ENCODE measurements around the gene GRIA3. TPM values are rescaled to one million over a fixed set of nuclear protein-coding genes. Genes with fewer than 3 reads are reported as not detected.

The GRIA3 gene
- total and polyA plus RNA-seq, 10 donors: 0.10 to 0.61 (median 0.24) TPM; not detected in 2

DNA sequence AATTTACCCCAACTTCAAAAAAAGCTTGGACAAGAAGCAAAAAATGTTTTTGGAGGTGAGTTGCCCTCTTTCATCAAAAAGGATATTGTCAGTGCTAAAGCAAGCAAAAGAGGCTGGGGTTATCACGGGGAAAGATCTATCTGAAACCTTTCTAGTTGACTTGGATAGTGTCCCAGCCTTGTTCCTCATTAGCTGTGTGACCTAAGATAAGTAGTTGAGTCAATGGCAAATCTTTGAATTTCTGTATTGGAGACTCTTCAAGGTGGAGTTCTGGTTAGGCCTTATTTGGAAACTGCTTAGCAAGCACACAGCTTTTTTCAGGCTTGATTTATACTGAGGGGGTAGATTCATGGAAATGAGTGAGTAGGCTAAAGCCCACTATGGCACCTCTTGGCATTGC lies 271.6 kb downstream of the GRIA3 start:
- H3K36me3 ChIP-seq: no peaks in the 10 kb centered on the region
- H3K9me3 ChIP-seq: no peaks in the 10 kb centered on the region
- no peak for TF ChIP-seq POLR2AphosphoS5 (IDR thresholded peaks at IDR 0.05)
- TF ChIP-seq, protein P1, sequence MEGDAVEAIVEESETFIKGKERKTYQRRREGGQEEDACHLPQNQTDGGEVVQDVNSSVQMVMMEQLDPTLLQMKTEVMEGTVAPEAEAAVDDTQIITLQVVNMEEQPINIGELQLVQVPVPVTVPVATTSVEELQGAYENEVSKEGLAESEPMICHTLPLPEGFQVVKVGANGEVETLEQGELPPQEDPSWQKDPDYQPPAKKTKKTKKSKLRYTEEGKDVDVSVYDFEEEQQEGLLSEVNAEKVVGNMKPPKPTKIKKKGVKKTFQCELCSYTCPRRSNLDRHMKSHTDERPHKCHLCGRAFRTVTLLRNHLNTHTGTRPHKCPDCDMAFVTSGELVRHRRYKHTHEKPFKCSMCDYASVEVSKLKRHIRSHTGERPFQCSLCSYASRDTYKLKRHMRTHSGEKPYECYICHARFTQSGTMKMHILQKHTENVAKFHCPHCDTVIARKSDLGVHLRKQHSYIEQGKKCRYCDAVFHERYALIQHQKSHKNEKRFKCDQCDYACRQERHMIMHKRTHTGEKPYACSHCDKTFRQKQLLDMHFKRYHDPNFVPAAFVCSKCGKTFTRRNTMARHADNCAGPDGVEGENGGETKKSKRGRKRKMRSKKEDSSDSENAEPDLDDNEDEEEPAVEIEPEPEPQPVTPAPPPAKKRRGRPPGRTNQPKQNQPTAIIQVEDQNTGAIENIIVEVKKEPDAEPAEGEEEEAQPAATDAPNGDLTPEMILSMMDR (IDR thresholded peaks at IDR 0.05 in 8 of 11, conservative IDR thresholded peaks at IDR 0.05 in 3 of 11): no peak
- no peak for TF ChIP-seq POLR2A (IDR thresholded peaks at IDR 0.05)
- no peaks in the 10 kb centered on the region for H3K4me1 ChIP-seq
- H3K27me3 ChIP-seq (replicated peaks in 1 of 7): no peaks in the 10 kb centered on the region
- no peak overlapping the region for H3K27ac ChIP-seq
- intact Hi-C loops (cut with DNase I; ENCODE audit: low total_unique reads): no loop called here
- DNase-seq: no peak
- WGBS, 5 donors: 33 to 86% (median 61%) methylated on average over 1 of the region's 1 CpG
- no peak overlapping the region for H3K4me3 ChIP-seq

DNA sequence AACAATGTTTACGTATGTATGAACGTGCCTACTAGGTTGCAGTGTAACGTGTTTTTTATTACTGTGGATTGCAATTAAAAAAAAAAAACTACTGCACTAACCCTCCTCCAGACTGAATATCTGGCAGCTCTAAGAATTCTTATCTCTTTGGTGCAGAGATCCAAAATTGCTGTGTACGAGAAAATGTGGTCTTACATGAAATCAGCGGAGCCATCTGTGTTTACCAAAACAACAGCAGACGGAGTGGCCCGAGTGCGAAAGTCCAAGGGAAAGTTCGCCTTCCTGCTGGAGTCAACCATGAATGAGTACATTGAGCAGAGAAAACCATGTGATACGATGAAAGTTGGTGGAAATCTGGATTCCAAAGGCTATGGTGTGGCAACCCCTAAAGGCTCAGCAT lies 280.6 kb downstream of the GRIA3 start:
- 78 to 92% (median 86%) methylated on average over 10 of the region's 10 CpGs for WGBS, 5 donors
- Histone ChIP-seq H3K27me3 (replicated peaks in 1 of 7) (no peaks in the 10 kb centered on the region), H3K9me3 (no peaks in the 10 kb centered on the region), H3K36me3 (no peaks in the 10 kb centered on the region), H3K4me1 (no peaks in the 10 kb centered on the region), H3K27ac (no peak overlapping the region), H3K4me3 (no peak overlapping the region)
- intact Hi-C loops (cut with DNase I; ENCODE audit: low total_unique reads): no loop called here
- DNase-seq: no peak
- no peak for TF ChIP-seq POLR2AphosphoS5 (IDR thresholded peaks at IDR 0.05)
- TF ChIP-seq, protein P1 (IDR thresholded peaks at IDR 0.05 in 8 of 11, conservative IDR thresholded peaks at IDR 0.05 in 3 of 11): no peak
- no peak for TF ChIP-seq POLR2A (IDR thresholded peaks at IDR 0.05)

DNA sequence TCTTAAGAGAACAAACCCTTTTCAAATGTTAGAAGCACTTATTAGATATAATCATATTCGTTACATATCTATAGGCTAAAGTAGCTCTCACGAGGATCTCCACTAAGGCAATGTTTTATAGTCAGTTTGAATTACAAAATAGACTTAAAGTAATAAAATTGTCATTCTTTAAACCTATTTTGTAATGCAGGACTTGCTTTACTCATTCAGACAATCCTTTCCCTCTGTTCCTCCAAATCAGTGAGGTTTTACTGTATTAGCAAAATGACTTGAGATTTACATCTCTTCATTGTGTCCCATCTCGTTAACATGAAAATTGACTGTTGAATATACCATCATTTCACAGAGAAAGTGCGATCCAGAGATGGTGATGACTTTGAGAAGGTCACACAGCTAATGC lies 284.4 kb downstream of the GRIA3 start:
- DNase-seq: no peak
- H3K27me3 ChIP-seq (replicated peaks in 1 of 7): no peaks in the 10 kb centered on the region
- no peaks in the 10 kb centered on the region for H3K4me1 ChIP-seq
- no peaks in the 10 kb centered on the region for H3K9me3 ChIP-seq
- intact Hi-C loops (cut with DNase I; ENCODE audit: low total_unique reads): no loop called here
- H3K27ac ChIP-seq: no peak overlapping the region
- WGBS, 5 donors: 50 to 78% (median 62%) methylated on average over 4 of the region's 4 CpGs
- TF ChIP-seq, protein P1 (IDR thresholded peaks at IDR 0.05 in 8 of 11, conservative IDR thresholded peaks at IDR 0.05 in 3 of 11): no peak
- TF ChIP-seq POLR2AphosphoS5 (IDR thresholded peaks at IDR 0.05): no peak
- no peaks in the 10 kb centered on the region for H3K36me3 ChIP-seq
- no peak overlapping the region for H3K4me3 ChIP-seq

DNA sequence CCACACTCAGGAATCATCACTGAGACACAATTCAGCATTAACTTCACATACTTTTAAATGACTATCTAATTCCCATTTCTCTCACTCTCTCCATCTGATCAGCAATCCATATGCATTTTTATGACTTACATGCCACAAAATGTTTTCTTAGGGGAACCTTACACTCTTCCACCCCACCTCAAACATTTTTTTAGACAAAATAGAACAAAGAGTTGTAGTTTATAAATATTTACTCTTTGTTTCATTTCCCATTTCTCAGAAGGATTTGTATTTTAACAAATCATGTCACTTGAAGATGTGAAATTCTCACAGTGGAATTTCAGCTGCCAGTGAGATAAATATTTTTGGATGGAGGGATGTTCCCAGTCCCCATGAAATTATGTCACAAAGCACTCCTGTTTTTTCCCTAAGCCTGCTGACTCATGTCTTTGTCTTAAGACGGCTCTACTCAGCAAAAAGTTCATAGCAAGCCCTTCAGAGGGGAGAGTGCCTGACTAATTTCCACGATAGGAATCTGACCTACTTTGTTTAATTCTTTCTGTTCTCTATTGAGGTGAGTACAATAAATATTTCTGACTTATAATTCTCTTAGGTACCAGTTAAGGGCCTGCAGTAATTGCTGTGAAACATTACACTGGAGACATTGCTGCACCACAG lies 291.1 kb downstream of the GRIA3 start:
- no peaks in the 10 kb centered on the region for H3K4me1 ChIP-seq
- no peak overlapping the region for H3K4me3 ChIP-seq
- intact Hi-C loops (cut with DNase I; ENCODE audit: low total_unique reads): no loop called here
- no peak overlapping the region for H3K27ac ChIP-seq
- no peaks in the 10 kb centered on the region for H3K9me3 ChIP-seq
- H3K27me3 ChIP-seq (replicated peaks in 1 of 7): no peaks in the 10 kb centered on the region
- no peaks in the 10 kb centered on the region for H3K36me3 ChIP-seq
- TF ChIP-seq POLR2A (IDR thresholded peaks at IDR 0.05) (no peak), POLR2AphosphoS5 (IDR thresholded peaks at IDR 0.05) (no peak)
- TF ChIP-seq, protein P1 (IDR thresholded peaks at IDR 0.05 in 8 of 11, conservative IDR thresholded peaks at IDR 0.05 in 3 of 11): no peak
- no peak for DNase-seq
- 49 to 77% (median 61%) methylated on average over 2 of the region's 2 CpGs for WGBS, 5 donors
